GM12878 (cell line): ENCODE measurements around the gene CDH4. TPM values are rescaled to one million over a fixed set of nuclear protein-coding genes. Genes with fewer than 3 reads are reported as not detected.

Experiments used
- ATAC-seq: fragments of 200-7000 bp; cut with Tn5 transposase; 3 replicates; pipeline ENCODE4 v1.9.1; 2020; ENCODE audit warnings: mild to moderate bottlenecking, moderate library complexity
- BruUV-seq: library from RNA; stranded (reverse); fragments of 400-500 nt; replicated peaks from 2 replicates; lab custom pipeline; 2021; lab: Mats Ljungman, UMichigan
- CTCF ChIA-PET: fragments of 300-600 bp; sonication (Branson Sonifier 250); formaldehyde crosslinking; extraction: SDS; loops from one replicate; lab custom pipeline; 2021; ENCODE audit warnings: inconsistent platforms; lab: Yijun Ruan, JAX
- POLR2A ChIA-PET: fragments of 350-600 bp; formaldehyde crosslinking; extraction: SDS; loops from one replicate; lab custom pipeline; 2021; ENCODE audit warnings: inconsistent platforms; lab: Charles Lee
- RAD21 ChIA-PET: fragments of 300-600 bp; sonication (Branson Sonifier 250); formaldehyde crosslinking; loops from one replicate; lab custom pipeline; 2023; ENCODE audit warnings: antibody characterized with exemption; ENCODE audit not compliant: unreplicated experiment; lab: Charles Lee
- SMC1A ChIA-PET: fragments of 300-600 bp; sonication (Branson Sonifier 250); formaldehyde crosslinking; loops from one replicate; lab custom pipeline; 2023; ENCODE audit not compliant: unreplicated experiment, uncharacterized antibody; lab: Charles Lee
- DNase-seq: peaks from one replicate; pipeline ENCODE4 v3.0.0-alpha.2; 2011; ENCODE audit warnings: low read depth, low spot score
- FAIRE-seq: peaks from 3 replicates; lab custom pipeline; 2011; peaks lifted over from hg19 to GRCh38; lab: Jason Lieb, UNC
- H2AFZ ChIP-seq: 2 replicates; pipeline ENCODE4 v1.6.0; 2011; ENCODE audit warnings: low read depth, low read length, control low read depth; ENCODE audit not compliant: control insufficient read depth
- H3K27ac ChIP-seq: 2 replicates; pipeline ENCODE4 v1.5.1; 2011; ENCODE audit warnings: control low read depth; ENCODE audit not compliant: control insufficient read depth, insufficient read depth
- H3K27me3 ChIP-seq, 2 experiments: replicated peaks in 1 of 2; 2 replicates each; pipeline versions ENCODE4 v1.6.0 to v1.6.1; 2011; ENCODE audit warnings: low read length in 1 of 2; ENCODE audit not compliant: control insufficient read depth in 2 of 2, insufficient read depth in 2 of 2
- H3K36me3 ChIP-seq, 2 experiments: 2 replicates each; pipeline ENCODE4 v1.5.1; 2011; ENCODE audit warnings: low read length in 1 of 2; ENCODE audit not compliant: control insufficient read depth in 2 of 2, insufficient read depth in 2 of 2
- H3K4me1 ChIP-seq: 2 replicates; pipeline ENCODE4 v1.6.1; 2011; ENCODE audit warnings: mild to moderate bottlenecking, low read length, moderate library complexity, mixed read lengths; ENCODE audit not compliant: control insufficient read depth, insufficient read depth
- H3K4me2 ChIP-seq: 2 replicates; pipeline ENCODE4 v1.6.0; 2011; ENCODE audit warnings: control low read depth; ENCODE audit not compliant: control insufficient read depth, insufficient read depth
- H3K4me3 ChIP-seq: fragments of 200-600 bp; sonication (generic); 2 replicates; pipeline ENCODE4 v1.5.1; 2016
- H3K79me2 ChIP-seq: 2 replicates; pipeline ENCODE4 v1.6.0; 2011; ENCODE audit warnings: low read length; ENCODE audit not compliant: control insufficient read depth, insufficient read depth
- H3K9ac ChIP-seq: 2 replicates; pipeline ENCODE4 v1.8.0; 2011; ENCODE audit warnings: low read length, control low read depth, mixed read lengths; ENCODE audit not compliant: control insufficient read depth, insufficient read depth
- H3K9me3 ChIP-seq: replicated peaks from 3 replicates; pipeline ENCODE4 v1.5.1; 2011; ENCODE audit warnings: mild to moderate bottlenecking, low read length; ENCODE audit not compliant: control insufficient read depth, insufficient read depth
- H4K20me1 ChIP-seq: 2 replicates; pipeline ENCODE4 v1.6.0; 2011; ENCODE audit not compliant: control insufficient read depth, insufficient read depth
- CEBPB ChIP-seq, 2 experiments: fragments of 150-350 bp in 1 of 2; IDR thresholded peaks; 2 replicates each; pipeline ENCODE4 v1.6.1; 2012 to 2014; ENCODE audit warnings: low read depth in 2 of 2, low read length in 2 of 2, borderline replicate concordance in 1 of 2, inconsistent platforms in 1 of 2
- CREB1 ChIP-seq: IDR thresholded peaks from 2 replicates; pipeline ENCODE4 v1.6.1; 2012; ENCODE audit warnings: low read depth, mild to moderate bottlenecking, inconsistent platforms
- FOXK2 ChIP-seq: fragments of 450-650 bp; IDR thresholded peaks from 2 replicates; pipeline ENCODE4 v1.6.1; 2017; ENCODE audit warnings: mild to moderate bottlenecking, moderate library complexity
- IKZF1 ChIP-seq: fragments of 450-650 bp; conservative IDR thresholded peaks from 2 replicates; pipeline ENCODE4 v1.6.1; 2017; ENCODE audit warnings: antibody characterized with exemption, mild to moderate bottlenecking
- KDM1A ChIP-seq: fragments of 200-600 bp; sonication (generic); IDR thresholded peaks from 2 replicates; pipeline ENCODE4 v1.6.1; 2016; ENCODE audit warnings: borderline replicate concordance
- MYC ChIP-seq: IDR thresholded peaks from 2 replicates; pipeline ENCODE4 v1.6.1; 2011; ENCODE audit warnings: mild to moderate bottlenecking, low read length, moderate library complexity, inconsistent platforms; ENCODE audit not compliant: insufficient read depth, insufficient replicate concordance, insufficient read length, severe bottlenecking
- ZNF217 ChIP-seq: fragments of 450-650 bp; IDR thresholded peaks from 2 replicates; pipeline ENCODE4 v1.6.1; 2017; ENCODE audit warnings: antibody characterized with exemption, mild to moderate bottlenecking
- ZNF592 ChIP-seq: fragments of 450-650 bp; IDR thresholded peaks from 2 replicates; pipeline ENCODE4 v1.6.1; 2017; ENCODE audit warnings: mild to moderate bottlenecking, moderate library complexity
- WGBS: methylation state at CpG from one replicate; pipeline ENCODE4 v1.1.6; 2016; ENCODE audit warnings: low lambda C conversion rate; ENCODE audit not compliant: insufficient replicate concordance, insufficient coverage; ENCODE audit errors: missing lambda C conversion rate; 5-methylcytosine and 5-hydroxymethylcytosine counted together
- in situ Hi-C: fragments of 300-500 bp; cut with MboI; formaldehyde crosslinking; loops from 9 replicates; pipeline ENCODE4 v1.14.3; 2018; ENCODE audit warnings: mixed read lengths
- intact Hi-C: fragments of 100-400 bp; cut with micrococcal nuclease; formaldehyde crosslinking; loops from one replicate; pipeline ENCODE4 v1.14.2; 2022; ENCODE audit not compliant: unreplicated experiment
- polyA plus RNA-seq, 11 experiments: library from polyadenylated mRNA; depleted of rRNA in 4 of 11; unstranded in 6 of 11; stranded (reverse) in 5 of 11; fragments of >200 nt; fragmentation: Nextera tagmentation in 4 of 11; fragmentation: Illumina TruSeq in 1 of 11; extraction: Ambion mirVana in 4 of 11; extraction: Trizol in 1 of 11; gene quantifications; 1 replicate in 1 of 11; 2 replicates in 10 of 11; pipeline versions ENCODE4 v1.2.1 to v1.2.3, GENCODE V29; 2011 to 2016; ENCODE audit warnings: inconsistent platforms in 2 of 11, missing spikeins in 2 of 11, low read depth in 1 of 11
- total RNA-seq, 4 experiments: library from RNA; depleted of rRNA in 3 of 4; stranded (reverse); fragments of >200 nt in 3 of 4; fragmentation: Illumina TruSeq in 1 of 4; extraction: Trizol in 1 of 4; gene quantifications; 2 replicates each; pipeline versions ENCODE4 v1.2.1 to v1.2.3, GENCODE V29; 2013 to 2021
- TF ChIP-seq, protein P1 (sequence below): fragments of 450-650 bp; conservative IDR thresholded peaks from 2 replicates; pipeline ENCODE4 v1.6.1; 2017; ENCODE audit warnings: mild to moderate bottlenecking, moderate library complexity

CDH4 gene
- total and polyA plus RNA-seq, 10 of the 15 experiments (the other 5 are each of a cell fraction or from before 2014, with no cell fraction given) = not detected

GRCh38 chr20:61710108-61710507, 458.0 kb downstream of the CDH4 start:
- no peaks in the 10 kb centered on the region for H4K20me1 ChIP-seq
- intact Hi-C loops = no loop called here
- BruUV-seq = no TSS peak
- in situ Hi-C loops = no loop called here
- no peaks in the 10 kb centered on the region for H3K79me2 ChIP-seq
- TF ChIP-seq CEBPB (IDR thresholded peaks at IDR 0.05; ENCODE audit: borderline replicate concordance in 1 of 2, low read depth in 2 of 2, low read length in 2 of 2) (no peak), FOXK2 (no peak), MYC (no peak), ZNF217 (no peak)
- H3K36me3 ChIP-seq = no peaks in the 10 kb centered on the region
- ChIA-PET CTCF (no interaction called here), RAD21 (no interaction called here), SMC1A (no interaction called here), POLR2A (no interaction called here)
- no peaks in the 10 kb centered on the region; a peak in 1 of 4 replicates for H3K27me3 ChIP-seq
- H3K9ac ChIP-seq = no peak overlapping the region
- no peak overlapping the region for H3K4me2 ChIP-seq
- no peak for DNase-seq
- H2AFZ ChIP-seq = no peak overlapping the region
- H3K9me3 ChIP-seq = no peaks in the 10 kb centered on the region
- no peak for FAIRE-seq
- ATAC-seq = no peak
- 55% methylated on average over 8 of the region's 8 CpGs for WGBS
- H3K4me3 ChIP-seq = no peak overlapping the region
- H3K27ac ChIP-seq = no peak overlapping the region
- H3K4me1 ChIP-seq = no peaks in the 10 kb centered on the region

DNA sequence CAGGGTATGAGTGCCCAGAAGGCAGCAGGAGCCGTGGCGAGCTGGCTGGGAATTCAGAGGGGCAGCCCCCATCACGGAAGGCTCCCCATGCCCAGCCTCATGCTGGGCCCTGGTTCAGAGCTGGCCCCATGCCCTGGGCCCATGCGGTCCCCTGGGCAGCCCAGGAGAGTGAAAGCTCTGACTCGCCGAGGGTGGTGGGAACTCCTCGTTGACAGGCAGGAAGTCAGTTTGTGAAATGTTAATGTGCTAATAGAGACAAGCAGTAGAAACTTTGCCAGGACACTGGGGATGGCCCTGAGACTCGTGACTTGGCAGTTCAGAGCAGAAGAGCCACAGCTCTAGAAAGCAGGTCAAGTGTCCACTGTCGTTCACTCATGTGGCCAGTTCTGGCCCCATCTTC, 460.6 kb downstream of the CDH4 start:
- Histone ChIP-seq H3K9me3 (no peaks in the 10 kb centered on the region), H3K27me3 (no peaks in the 10 kb centered on the region)
- no peak for ATAC-seq
- no TSS peak for BruUV-seq
- intact Hi-C loops = no loop called here
- TF ChIP-seq, protein P1, sequence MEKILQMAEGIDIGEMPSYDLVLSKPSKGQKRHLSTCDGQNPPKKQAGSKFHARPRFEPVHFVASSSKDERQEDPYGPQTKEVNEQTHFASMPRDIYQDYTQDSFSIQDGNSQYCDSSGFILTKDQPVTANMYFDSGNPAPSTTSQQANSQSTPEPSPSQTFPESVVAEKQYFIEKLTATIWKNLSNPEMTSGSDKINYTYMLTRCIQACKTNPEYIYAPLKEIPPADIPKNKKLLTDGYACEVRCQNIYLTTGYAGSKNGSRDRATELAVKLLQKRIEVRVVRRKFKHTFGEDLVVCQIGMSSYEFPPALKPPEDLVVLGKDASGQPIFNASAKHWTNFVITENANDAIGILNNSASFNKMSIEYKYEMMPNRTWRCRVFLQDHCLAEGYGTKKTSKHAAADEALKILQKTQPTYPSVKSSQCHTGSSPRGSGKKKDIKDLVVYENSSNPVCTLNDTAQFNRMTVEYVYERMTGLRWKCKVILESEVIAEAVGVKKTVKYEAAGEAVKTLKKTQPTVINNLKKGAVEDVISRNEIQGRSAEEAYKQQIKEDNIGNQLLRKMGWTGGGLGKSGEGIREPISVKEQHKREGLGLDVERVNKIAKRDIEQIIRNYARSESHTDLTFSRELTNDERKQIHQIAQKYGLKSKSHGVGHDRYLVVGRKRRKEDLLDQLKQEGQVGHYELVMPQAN = no peak
- TF ChIP-seq ZNF592 (no peak), IKZF1 (no peak), KDM1A (no peak), CREB1 (no peak)
- TF ChIP-seq, all 136 proteins: peak for 0
- no peak overlapping the region for H2AFZ ChIP-seq
- CTCF ChIA-PET = no interaction called here
- FAIRE-seq = no peak
- no peak overlapping the region for H3K27ac ChIP-seq
- no peak overlapping the region for H3K4me3 ChIP-seq
- DNase-seq = no peak
- SMC1A ChIA-PET = no interaction called here
- in situ Hi-C loops = no loop called here
- 20% methylated on average over 9 of the region's 9 CpGs for WGBS
- RAD21 ChIA-PET = no interaction called here
- POLR2A ChIA-PET = no interaction called here
- H3K79me2 ChIP-seq = no peaks in the 10 kb centered on the region
- no peak overlapping the region for H3K4me2 ChIP-seq
- no peaks in the 10 kb centered on the region for H4K20me1 ChIP-seq
- no peaks in the 10 kb centered on the region for H3K36me3 ChIP-seq
- no peaks in the 10 kb centered on the region for H3K4me1 ChIP-seq
- H3K9ac ChIP-seq = no peak overlapping the region
